Loucy (cell line): ENCODE measurements around the gene PAQR8.

ENCODE experiments used
- CTCF ChIP-seq: fragments of 200-600 bp; sonication (generic); conservative IDR thresholded peaks from 2 replicates; pipeline ENCODE4 v1.5.1; 2014; ENCODE audit warnings: mild to moderate bottlenecking, antibody characterized with exemption, low read length
- EZH2phosphoT487 ChIP-seq: fragments of 200-600 bp; IDR thresholded peaks from 2 replicates; pipeline ENCODE4 v1.6.1; 2018; ENCODE audit warnings: antibody characterized with exemption, mild to moderate bottlenecking, moderate library complexity, borderline replicate concordance

DNA sequence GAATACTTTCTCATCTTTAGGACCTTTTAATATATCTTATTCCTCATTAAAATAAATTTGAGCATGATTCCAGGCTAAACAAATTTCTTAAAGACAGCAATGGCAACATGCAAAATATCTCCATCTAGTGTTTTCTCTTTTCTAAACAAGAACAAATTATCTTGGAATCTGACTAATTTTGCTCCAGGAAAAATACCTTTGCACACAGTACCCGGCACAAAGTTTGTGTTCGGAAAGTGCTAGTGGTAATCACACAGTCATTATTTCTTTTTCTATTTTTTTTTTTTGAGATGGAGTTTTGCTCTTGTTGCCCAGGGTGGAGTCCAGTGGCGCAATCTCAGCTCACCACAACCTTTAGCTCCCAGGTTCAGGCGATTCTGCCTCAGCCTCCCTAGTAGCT, 50.0 kb downstream of the PAQR8 start:
- no peak for TF ChIP-seq CTCF
- no peak for TF ChIP-seq EZH2phosphoT487
